HG03060 (cell line): Measurements from ENCODE around the gene CARMIL1.

Source experiments
- ATAC-seq: cut with Tn5 transposase; IDR thresholded peaks from one replicate; pipeline ENCODE4 v1.9.1; 2021; ENCODE audit warnings: low read depth, moderate number of reproducible peaks; ENCODE audit not compliant: unreplicated experiment

Gene CARMIL1

GRCh38 chr6:25330796-25331685 lies 51.9 kb downstream of the CARMIL1 start:
- ATAC-seq = no peak

- no peak for ATAC-seq
These were observed 53.0 kb downstream of the CARMIL1 start for GRCh38 chr6:25332165-25332564.

- ATAC-seq = no peak
These were observed 53.5 kb downstream of the CARMIL1 start for GRCh38 chr6:25332655-25333071.

DNA sequence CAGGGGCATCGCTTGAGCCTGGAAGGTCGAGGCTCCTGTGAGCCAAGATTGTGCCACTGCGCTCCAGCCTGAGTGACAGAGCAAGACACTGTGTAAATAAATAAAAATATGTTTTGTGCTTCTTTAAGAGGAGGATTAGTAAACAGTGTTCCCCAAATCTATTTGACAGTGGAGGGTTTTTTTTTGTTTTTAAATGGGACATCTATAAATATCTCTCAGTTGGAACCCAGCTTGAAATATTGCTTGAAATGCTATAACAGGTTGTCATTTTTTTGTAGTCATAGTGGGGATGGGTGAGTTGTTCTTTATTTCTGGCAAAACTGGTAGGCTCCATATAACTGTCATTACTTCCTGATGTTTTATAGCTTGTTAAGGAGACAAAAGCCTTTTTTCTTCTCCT lies 54.3 kb downstream of the CARMIL1 start:
- no peak for ATAC-seq

DNA sequence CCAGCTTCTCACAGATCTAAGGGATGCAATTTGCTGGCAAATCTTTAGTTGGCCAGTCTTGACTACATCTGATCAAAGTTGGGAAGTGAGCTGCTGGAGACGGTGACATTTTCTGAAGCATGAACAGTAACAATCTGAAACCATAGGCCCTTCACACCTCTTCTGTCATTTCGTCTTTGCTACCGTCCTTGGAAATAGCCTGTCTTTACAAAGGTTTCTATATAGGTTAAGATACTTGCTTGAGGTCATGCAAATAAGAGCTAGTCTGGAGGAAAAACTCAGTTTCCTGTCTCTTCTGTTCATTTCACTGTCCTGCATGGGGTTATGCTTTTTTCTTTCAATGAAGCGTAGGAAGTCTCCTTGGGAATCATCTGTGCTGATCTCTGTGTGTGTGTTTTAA lies 55.6 kb downstream of the CARMIL1 start:
- ATAC-seq = no peak

DNA sequence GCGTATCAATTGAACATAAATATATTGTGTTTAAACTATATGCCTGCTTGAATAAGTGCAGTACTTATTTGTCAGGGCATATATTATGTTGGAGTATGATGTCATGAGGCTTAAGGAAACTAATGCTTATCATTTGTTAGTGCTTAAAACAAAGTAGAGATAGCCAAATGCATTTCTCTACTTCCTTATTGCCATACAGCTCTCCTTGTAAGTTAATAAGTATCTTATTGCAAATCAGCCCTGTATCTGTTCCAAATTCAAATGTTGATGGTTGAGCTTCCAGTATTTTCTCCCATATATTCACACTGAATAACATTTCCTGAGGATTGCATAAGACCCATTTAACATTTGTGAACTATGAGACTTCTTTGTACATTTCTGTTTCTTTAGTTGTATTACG lies 57.8 kb downstream of the CARMIL1 start:
- no peak for ATAC-seq

DNA sequence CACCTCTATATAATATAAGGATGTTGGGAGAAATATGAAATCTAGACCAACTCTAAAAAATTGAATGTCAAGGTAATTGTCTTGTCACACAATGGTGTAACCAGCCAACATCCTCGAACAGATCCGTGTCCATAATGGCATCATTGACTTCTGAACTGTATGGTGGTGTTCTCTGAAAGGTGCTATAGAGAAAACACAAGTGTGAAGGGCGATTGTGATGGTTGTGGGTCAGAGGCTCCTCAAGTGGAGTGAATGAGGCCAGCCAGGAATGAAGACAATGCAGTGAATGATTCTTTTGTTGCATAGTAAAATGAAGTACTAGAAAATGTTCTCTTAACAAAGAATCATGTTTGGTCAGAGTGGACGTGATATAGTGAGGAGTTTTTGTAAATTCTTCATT lies 58.3 kb downstream of the CARMIL1 start:
- ATAC-seq = no peak

- ATAC-seq = no peak
These were observed 61.4 kb downstream of the CARMIL1 start for GRCh38 chr6:25340431-25341202.

DNA sequence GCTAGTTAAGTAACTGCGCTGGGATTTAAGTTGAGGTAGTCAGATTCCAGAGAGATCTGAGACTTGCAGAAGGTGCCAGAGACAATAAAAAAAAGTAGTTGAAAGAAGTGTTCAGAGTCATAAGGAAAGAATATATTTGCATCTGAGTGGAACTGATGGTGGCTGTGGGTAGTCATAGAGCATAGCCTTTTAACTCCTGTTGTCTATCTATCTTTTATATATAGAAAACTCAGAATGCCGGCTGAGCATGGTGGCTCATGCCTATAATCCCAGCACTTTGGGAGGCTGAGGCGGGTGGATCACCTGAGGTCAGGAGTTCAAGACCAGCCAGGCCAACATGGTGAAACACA lies 62.0 kb downstream of the CARMIL1 start:
- ATAC-seq = no peak

DNA sequence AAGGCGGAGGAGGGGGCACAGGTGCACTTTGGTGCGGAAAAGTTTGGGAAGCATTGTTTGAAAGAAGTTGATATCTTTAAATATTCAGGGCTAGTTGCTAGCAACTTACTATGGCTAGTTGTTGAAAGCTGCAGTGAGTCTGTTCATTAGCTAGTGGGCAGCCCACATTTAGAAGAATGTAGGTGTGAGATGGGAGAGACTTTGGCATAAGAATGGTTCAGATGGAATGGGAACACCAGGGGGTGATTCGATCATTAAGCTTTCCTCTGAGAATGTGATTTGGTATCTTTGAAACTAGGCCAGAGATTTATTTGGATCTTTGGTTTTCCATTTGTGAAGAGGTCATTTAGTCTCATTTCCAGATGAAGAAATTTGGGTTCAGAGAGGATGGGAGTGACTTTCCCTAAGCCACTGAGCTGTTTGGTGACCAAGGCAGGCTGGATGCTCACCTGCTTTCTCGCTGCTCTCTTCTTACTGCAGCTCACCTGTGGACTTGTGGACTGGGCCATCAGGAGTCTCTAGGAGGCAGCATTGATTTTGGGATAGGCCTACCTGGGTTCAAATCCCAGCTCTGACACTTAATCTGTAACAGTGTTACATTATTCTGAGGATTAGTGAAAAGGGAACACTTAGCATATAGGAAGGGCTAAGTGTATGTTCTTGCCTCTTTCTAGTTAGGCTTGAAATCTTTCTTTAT lies 62.9 kb downstream of the CARMIL1 start:
- ATAC-seq = no peak

- no peak for ATAC-seq
These were observed 63.6 kb downstream of the CARMIL1 start for GRCh38 chr6:25342802-25343201.

GRCh38 chr6:25343984-25344383 lies 64.8 kb downstream of the CARMIL1 start:
- ATAC-seq = no peak

- no peak for ATAC-seq
These were observed 65.7 kb downstream of the CARMIL1 start for GRCh38 chr6:25344827-25345226.

DNA sequence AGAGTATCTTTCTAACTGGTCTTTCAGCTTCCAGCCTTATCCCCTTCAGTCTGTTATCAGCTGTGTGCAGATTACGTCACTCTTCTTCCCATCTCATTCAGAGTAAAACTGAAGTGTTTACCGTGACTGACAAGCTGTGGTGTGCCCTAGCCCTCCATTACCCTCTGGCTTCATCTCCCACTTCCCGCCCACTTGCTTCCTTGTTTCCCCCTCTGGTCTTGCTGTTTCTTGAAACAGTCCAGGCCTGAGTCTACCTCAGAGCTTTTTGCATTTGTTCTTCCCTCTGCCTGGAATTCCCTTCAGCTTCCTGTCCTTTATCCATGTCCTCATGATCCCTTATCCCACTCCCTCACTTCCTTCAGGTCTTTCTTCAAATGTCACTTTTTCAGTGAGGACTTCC lies 66.9 kb downstream of the CARMIL1 start:
- no peak for ATAC-seq

GRCh38 chr6:25350573-25350972 lies 71.4 kb downstream of the CARMIL1 start:
- no peak for ATAC-seq

- ATAC-seq = no peak
These were observed 72.3 kb downstream of the CARMIL1 start for GRCh38 chr6:25351485-25351884.

DNA sequence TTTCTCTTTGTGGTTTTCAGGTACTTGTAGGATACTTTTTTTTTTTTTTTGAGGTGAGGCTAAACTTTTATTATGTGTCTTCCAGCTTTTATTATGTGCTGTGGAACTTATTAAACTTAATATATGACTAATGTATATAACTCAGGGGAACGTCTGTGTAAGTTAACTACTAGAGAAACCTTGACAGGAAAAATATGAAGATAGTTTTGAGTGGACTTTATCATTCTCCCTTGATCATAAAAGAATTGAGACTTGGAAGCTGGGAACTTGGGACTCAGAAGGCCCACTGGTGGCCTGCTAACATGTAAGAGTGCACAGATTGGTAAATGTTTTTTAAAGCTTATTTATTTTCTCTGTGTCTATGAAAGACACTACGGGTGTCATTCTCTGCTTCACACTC lies 73.1 kb downstream of the CARMIL1 start:
- no peak for ATAC-seq

- no peak for ATAC-seq
These were observed 75.1 kb downstream of the CARMIL1 start for GRCh38 chr6:25354078-25354932.

DNA sequence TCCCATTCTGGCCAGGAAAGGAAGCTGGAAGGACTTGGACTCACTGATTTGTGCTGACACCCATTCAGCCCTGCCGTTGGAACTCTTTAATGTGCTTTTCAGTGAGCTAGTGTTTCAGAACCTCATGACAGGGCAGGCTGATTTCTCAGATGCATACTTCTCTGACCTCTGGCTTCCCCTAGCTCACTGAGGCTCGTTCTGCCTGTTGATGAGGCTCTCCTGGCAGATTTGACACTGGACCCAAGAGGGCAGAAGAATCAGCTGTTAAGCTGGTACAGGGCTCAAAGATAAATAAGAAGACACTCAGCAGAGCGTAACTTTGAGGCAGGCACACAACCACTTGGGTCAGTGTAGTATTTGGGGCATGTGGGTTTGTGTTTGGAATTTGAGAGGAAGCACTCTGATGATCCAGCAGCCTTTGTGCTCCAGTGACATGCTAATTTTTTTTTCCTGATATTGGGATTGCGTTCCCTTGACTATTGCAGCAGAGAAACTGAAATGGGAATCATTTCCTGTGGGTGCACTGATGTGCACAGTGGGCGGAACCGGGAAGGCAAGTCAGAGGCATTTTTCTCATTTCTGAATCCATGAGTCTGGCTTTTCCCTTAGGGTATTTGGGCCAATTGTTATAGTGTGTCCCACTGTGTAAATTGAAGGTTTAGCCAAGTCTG lies 80.2 kb downstream of the CARMIL1 start:
- ATAC-seq = no peak

DNA sequence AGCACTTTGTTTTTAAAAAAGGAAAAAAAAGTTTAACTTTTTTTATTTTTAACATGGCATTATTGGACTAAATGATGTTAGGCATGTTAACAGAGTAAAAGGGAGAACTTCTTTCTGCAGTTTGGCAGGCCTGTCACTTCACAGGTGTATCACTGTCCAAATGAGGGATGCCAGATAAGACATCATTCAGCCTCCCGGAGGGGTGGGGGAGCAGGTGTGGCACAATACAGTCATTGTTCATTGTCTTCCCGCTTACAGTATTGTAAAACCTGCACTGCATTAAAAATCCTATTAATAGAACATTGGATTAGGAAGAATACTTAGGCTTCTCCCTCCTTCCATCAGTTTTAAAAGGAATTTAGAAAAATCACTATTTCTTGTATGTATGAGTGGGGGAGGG lies 80.7 kb downstream of the CARMIL1 start:
- no peak for ATAC-seq
